IMR-90 (cell line): ENCODE measurements around the gene MFSD6.

Experiments used
- BHLHE40 ChIP-seq: fragments of 150-350 bp; IDR thresholded peaks from 2 replicates; pipeline ENCODE4 v1.6.1; 2016; ENCODE audit warnings: mild to moderate bottlenecking, low read depth, low read length
- CTCF ChIP-seq: conservative IDR thresholded peaks from 2 replicates; pipeline ENCODE4 v1.5.1; 2012; ENCODE audit warnings: mild to moderate bottlenecking, low read depth, low read length, improper control_type of control experiment
- SMC3 ChIP-seq: fragments of 150-350 bp; IDR thresholded peaks from 2 replicates; pipeline ENCODE4 v1.6.1; 2016; ENCODE audit warnings: low read depth, mild to moderate bottlenecking, antibody characterized with exemption, low read length, moderate library complexity

- TF ChIP-seq BHLHE40, result no peak
- no peak for TF ChIP-seq CTCF
- TF ChIP-seq SMC3, result no peak
Measured at GRCh38 chr2:190545555-190546385, 137.6 kb downstream of the MFSD6 start.
